HL-60/S4 (cell line): ENCODE data around the gene LGALS3BP.

Source experiments
- in situ Hi-C: fragments of 300-500 bp; cut with MboI; formaldehyde crosslinking; loops from 2 replicates; pipeline ENCODE4 v1.14.3; 2022; ENCODE audit warnings: low sequenced_read_pairs

LGALS3BP gene

DNA sequence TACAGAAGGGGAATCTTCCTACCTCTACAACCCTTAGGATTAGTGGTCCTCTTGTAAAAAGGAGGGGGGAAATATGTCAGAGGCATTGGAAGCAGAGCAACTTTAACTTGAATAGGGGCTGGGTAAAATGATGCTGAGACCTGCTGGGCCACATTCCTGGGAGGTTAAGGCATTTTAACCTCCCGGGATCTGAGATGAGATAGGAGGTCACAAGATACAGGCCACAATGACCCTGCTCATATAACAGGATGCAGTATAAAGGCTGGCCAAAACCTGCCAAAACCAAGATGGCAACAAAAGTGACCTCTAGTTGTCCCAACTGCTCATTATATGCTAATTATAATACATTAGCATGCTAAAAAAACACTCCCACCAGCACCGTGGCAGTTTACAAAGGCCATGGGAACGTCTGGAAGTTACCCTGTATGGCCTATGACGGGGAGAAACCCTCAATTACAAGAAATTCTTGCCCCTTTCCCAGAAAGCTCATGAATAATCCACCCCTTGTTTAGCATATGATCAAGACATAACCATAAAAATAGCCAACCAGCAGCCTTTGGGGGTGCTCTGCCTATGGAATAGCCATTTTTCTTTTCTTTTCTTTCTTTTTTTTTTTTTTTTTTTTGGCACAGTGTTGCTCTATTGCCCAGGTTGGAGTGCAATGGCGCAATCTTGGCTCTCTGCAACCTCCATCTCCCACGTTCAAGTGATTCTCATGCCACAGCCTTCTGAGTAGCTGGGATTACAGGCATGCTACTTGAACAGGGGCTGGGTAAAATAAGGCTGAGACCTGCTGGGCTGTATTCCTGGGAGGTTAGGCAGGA lies 38.0 kb upstream of the LGALS3BP start:
- in situ Hi-C loops, result no loop called here

DNA sequence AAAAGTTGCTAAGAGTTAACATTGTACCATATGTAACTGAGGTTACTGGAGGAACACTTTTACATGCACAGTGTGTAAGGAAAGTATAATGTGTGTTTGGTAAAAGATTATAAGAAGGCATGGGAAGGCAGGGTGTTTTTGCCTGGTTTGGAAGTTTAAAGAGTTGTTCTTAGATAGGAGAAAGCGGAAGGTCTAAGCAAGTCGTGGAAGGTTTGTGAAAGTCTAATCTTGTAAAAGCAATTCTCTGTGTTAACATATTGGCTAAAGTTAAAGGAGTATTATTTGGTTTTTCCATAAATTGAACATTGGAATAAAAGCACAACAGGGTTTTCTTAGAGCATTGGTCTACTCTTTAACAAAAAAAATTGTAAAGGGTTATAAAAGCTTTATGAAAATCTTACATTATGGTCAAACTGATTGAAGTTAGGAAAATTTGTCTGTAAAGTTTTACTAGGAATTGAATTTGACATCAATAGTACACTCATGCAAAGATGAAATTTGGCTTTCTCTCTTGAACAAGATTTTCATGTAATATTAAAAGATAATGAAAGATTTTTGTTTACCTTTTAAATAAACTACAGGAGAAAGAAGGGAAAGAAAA lies 34.5 kb upstream of the LGALS3BP start:
- in situ Hi-C loops, result no loop called here

DNA sequence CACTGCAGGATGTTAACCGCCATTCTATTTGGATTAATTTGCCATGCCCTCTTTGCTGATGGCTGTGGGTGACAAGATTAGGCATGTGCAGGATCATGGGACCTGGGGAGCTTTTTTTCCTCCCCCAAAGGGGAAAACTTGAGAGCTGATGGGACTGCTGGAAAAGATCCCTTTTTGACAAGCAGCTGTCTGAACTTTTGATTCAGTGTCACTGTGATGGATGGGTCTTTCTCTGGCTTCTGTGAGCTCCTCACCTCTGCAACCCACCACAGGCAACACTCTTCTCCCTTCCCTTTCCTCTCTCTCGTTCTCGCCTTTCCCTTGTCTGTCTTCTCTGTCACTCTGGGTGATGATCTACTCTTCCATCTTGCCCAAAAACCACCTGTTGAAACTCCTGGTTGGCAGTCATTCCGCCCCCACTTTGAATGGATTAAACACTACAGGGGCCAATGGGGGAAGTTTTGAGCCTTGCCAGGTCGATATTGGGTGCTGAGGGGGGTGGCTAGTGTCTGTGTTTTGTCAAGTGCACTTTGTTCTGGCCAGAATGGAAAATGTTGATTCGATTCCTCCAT lies 32.9 kb upstream of the LGALS3BP start:
- in situ Hi-C loops, result no loop called here

DNA sequence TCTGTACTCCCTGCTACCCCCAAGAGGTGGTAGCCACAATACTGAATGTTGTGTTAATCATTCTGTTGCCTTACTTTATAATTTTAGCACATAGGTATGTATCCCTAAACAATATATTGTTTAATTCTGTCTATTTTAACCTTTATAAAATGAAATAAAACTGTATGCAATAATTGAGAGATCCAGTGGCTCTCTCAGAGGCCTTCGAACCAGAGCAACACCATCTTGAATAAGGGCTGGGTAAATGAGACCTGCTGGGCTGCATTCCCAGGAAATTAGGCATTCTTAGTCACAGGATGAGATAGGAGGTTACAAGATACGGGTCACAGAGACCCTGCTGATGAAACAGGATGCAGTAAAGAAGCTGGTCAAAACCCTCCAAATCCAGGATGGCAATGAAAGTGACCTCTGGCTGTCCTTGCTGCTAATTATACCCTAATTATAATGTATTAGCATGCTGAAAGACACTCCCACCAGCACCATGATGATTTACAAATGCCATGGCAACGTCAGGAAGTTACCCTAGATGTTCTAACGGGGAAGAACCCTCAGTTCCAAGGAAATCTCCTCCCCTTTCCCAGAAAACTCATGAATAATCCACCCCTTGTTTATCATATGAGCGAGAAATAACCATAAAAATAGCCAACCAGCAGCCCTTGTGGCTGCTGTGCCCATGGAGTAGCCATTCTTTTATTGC lies 31.9 kb upstream of the LGALS3BP start:
- in situ Hi-C loops, result no loop called here

DNA sequence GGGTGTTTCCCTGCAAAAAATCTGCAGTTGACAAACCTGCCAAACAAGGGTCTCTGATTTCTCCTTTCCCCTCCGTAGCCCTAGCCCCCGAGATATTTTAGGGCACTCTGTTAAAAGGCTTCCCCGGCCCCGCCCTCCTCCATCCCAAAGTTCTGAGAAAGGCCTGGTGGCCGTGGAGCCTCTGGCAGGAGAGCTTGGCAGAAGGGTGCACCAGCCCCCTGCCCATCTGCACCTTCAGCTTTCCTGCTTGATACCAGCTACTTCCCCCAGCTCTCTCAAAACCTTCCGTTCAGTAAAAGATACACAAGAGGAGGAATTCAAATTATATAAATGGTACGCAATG lies 30.6 kb upstream of the LGALS3BP start:
- in situ Hi-C loops, result no loop called here

DNA sequence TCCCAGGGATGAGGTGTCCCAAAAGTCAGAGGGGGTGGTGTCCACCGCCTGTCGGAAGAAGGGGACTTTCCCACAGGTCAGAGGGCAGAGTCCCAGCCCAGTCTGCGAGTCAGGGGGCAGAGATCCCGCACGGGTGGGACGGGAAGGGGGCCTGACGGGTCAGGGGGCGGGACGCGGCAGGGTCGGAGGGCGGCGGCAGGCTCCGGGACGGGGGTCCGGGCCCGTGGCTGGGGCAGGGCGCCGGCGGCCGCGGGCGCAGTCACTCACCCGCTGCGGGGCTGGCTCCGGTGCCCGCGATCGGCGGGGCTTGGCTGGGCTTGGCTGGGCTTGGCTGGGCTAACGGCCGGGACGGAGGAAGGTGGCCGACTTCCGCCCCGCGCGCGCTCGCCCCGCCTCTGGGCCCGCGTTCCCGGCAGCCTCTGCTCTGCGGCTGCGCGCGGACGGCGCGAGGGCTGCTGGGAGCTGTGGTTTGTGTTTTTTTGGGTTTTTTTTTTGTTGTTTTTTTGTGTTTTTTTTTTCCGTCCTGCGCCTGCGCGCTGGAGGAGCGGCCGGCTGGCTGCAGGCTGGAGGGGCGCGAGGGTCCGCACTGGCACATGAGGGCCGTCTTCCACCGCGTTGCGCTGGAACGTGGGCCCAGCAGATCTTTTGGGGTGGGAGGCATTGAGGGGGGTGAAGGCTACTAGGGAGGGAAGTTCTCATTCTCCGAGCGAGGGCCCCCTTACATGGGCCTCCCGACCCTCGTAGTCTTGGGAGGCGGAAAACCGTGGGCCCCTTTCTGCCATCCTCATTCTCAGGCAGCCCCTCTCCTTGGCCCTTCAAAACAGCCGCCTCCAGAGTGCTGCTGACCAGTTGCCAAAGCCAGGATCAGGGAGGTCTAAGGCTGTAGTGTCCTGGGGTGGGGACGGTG lies 29.9 kb upstream of the LGALS3BP start, which contains the start of gene CANT1:
CANT1 (minus strand) TSS at position 368 of the 907 bp plus-strand sequence. CDS start 12,142 bp downstream, outside the sequence.
- in situ Hi-C loops, result no loop called here

DNA sequence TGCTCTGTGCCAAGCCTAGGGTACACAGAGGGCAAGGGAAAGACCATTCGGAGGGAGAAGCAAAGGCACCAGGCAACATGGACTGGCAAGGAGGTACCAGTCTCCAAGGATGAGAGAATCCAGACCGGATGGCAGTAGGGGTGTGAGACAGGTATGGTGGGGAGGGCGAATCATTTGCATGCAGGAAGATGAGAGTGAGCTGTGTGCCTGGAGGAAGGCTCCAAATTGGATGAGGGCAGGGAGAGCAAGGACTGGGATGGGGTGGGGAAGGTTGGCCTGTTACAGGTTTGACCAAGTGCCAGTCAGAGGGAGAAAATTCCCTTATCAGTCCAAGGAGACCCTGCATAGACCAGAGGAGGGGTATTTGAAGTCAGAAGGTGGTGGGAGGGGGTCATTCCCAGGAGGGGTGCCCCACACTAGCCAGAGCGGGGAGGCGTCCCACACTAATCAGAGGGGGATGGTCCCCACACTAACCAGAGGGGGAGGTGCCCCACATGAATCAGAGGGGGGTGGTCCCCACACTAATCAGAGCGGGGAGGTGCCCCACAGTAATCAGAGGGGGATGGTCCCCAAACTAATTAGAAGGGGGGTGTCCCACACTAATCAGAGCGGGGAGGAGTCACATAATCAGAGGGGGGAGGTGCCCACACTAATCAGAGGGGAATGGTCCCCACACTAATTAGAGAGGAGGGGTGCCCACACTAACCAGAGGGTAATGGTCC lies 29.1 kb upstream of the LGALS3BP start:
- in situ Hi-C loops, result no loop called here

DNA sequence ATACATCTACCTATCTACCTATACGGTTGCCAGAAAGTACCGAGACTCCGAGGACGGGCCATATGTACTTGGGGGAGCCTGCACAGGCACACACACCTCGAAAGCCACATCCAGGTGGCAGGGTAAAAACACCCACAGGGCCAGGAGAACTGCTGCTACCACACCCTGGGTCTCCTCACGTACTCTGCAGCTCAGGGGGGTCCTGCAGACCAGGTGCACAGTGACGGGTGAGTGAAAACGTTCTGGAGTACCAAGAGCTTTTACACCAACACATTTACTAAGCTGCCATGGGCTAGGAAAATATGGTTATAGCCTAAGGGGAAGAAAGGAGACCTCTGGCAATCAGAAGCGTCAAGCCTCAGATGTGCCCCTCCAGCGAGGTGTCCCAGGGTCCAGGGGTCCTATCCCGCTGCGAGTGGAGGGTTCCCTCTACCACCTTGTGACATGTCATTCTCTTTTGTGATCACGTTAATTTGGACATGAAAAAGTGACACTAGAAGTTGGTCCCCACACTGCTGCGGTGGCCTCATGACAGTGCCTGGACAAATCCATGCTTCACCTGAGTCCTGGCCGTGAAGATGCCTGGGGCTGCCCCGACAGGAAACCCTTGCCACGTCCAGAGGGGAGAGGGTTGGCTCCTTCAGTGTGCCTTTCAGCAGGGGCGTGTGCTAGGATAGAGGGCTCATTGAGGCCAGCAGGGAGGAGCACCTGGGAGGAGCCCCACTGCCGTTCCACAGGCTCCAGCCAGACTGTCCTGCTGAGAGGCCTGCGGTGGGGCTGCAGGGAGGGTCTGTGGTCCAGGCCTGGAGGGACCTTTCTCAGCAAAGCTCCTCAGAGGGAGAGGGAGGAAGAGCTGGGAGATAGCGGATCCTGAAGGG lies 28.0 kb upstream of the LGALS3BP start:
- in situ Hi-C loops, result no loop called here

DNA sequence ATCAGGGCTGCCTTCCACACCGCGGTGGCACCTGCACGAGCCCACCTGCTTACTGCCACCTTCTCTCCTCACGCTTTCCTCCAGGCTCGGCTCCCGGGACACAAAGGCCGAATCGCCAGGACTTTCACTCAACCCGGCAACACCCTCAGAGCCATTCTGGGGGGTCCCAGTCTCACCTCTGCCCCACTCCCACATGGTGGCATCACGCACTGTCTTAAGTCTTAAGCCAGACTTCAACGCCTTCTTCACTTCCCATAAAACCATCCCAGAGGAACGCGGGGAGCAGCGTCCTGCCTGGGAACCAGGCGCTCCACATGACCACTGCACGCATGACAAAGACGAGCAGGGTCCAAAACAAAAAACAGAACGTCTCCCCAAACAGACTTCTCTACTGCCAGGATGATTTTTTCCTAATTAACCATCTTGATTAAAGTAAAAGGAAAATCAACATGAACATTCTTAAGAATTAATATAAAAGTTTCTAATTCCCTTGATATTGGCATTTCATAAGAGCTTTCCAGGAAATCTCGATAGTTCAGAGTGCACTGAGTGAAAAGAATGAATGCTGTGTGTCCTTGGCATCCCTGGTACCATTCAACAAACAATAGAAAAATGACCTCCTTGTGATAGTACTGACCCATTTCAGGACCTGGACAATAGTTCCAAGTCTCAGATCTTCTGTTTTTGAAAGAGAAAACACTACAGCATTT lies 27.2 kb upstream of the LGALS3BP start:
- in situ Hi-C loops, result no loop called here

DNA sequence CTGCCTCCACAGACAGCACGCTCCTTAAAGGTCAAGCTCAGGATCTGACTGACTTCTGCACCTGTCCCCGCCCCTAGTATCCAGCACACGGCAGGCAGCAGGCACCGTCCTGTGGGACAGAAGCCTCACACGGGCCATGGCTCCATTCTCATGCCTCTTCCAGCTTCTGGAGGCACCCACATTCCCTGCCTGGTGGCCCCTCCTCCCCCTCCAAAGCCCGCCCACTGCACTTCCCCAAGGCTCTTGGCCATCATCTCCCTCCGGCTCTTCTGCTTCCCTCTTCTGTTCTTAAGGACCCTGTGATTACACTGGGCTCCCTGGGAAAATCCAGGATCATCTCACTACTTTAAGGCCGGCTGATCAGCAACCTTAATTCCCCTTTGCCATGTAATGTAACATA lies 26.3 kb upstream of the LGALS3BP start:
- in situ Hi-C loops, result no loop called here

DNA sequence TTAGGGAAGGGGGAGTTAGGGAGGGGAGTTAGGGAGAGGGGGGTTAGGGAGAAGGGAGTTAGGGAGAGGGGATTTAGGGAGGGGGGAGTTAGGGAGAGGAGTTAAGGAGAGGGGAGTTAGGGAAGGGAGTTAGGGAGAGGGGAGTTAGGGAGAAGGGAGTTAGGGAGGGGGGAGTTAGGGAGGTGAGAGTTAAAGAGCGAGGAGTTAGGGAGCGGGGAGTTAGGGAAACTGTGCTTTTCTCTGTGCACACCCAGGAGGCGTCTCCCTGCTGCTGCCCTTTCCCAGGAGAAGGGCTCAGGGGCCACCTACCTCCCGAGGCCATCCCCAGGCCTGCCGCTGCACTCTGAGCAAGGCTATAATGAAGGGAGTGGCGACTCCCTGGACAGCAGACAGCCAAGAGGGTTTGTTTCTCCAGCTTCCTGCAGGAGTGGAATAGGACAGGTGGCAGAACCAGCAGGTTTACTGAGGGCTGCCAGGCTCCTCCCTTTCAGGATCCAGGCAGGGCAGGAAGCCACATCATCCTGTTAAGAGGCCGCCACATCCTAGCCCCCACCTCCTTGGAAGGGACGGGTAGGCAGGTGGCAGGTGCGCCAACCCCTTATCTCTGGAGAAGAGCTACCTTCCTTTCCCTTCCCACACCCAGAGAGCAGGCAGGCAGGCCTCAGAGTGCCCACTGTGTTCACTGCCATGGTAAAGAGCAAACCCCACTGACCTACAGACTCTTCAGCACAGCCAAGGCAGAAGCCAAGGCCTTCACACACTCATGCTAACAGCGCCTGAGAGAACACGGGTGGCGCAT lies 25.5 kb upstream of the LGALS3BP start:
- in situ Hi-C loops, result no loop called here

DNA sequence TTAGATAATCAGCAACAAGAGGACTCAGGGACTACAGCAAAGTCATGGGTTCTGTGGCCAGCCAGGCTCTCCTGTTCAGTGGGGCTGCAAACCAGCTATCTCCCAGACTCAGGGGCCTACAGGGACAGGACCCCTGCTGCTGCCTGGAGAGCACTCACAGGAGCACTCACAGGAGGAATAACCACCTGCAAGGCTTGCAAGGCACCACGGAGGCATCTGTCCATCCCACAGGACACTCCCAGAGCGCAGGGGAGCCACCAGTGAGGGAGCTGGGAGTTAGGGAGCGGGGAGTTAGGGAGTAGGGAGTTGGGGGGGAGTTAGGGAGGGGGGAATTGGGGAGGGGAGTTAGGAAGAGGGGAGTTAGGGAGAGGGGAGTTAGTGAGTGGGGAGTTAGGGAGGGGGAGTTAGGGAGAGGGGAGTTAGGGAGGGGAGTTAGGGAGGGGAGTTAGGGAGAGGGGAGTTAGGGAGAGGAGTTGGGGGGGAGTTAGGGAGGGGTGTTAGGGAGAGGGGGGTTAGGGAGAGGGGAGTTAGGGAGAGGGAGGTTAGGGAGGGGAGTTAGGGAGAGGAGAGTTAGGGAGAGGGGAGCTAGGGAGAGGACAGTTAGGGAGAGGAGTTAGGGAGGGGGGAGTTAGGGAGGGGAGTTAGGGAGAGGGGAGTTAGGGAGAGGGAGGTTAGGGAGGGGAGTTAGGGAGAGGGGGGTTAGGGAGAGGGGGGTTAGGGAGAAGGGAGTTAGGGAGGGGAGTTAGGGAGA lies 24.1 kb upstream of the LGALS3BP start:
- in situ Hi-C loops, result no loop called here

DNA sequence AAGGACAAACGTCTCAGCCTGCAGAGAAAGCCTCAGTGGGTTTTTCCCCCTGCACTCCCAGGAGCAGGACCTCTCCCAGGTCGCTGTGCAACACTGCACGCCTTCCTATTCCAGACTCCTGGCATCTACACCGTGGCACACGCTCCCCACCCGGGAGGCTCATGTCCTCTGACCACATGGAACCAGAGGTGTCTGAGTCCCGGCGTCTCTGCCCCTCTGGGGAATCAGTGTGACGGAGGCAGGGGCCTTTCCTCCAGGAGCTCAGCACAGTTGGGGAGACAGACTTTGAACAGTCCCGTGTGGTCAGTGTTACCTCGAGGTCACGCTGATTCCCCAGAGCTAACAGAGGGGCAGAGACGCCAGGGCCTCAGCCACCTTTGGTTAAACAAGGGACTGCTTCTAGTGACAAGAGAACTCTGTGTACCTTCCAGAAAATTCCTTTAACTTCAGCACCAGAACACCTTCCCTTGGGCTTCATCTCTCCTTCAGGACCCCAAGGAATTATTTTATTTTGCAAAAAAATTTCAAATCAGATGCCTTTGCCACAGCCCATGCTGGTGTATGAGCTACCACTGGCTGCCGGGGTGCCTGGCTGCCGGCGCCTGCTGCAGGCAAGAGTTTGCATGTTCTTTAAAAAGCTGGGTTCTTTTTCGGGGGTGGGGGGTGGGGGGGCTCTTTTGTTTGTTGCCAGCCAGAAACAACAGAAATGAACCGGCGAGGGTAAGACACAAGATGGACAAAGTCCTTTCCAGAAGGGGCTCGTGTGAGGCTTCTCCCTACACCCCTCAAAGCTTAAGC lies 23.3 kb upstream of the LGALS3BP start:
- in situ Hi-C loops, result no loop called here

DNA sequence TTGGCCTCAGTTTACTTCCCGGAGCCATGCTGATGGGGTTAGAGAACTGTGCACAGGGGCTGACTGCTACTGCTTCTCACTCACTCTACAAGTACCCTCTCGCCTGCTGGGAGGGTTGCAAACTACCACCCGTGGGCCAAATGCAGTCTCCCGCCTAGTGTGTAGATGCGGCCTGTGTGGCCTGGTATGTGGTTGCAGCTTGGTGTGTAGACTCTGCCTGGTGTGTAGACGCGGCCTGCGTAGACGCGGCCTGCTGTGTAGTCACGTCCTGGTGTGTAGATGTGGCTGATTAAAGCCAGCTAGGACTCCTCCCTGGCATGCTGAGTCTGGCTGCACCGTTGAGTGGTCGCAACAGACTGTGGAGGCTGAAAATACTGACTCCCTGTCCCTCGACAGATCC lies 22.6 kb upstream of the LGALS3BP start:
- in situ Hi-C loops, result no loop called here

DNA sequence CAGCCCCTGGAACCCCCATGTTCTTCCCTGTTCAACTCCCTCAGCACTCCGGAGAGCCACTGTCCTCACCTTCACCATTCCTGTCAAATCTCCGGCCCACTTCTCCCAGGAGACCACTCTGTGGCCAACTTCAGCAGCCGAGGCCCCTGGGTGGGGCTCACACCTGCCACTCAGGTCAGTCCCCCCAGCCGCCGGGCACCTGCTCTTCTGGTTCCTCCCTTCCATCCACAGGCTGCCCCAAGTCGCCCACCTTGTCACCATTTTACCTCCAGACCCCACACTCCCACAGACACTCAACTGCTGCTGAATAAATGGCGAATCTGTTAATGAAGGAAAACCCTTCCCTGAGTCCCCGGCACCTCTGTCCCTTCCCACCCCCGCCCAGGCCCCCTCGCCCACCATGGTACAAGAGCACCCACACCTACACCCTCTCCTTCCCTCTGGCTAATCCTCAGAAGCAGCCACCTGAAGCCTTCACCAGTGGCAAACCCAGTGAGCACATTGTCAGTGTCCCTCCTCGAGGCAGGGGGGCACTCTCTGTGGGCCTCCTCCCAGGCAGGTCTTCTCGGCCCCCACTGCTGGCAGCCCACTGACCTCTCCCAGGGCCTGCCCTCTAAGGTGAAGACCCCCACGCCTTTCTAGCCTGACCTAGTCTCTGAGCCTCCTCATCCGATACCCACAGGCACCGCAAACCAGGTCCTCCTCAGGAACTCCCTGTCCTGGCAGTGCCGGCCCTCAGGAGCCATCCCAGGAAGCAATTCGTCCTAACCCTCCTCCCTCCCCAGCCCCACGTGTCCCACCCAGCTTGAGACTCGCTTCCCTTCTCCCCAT lies 21.7 kb upstream of the LGALS3BP start:
- in situ Hi-C loops, result no loop called here
